ENCODE results near the gene ARHGEF19. TPM values are rescaled to one million over a fixed set of nuclear protein-coding genes. Genes with fewer than 3 reads are reported as not detected.
A peak's percentile ranks its signal among the peaks of the same experiment; 100 is the strongest.

Gene ARHGEF19
- total RNA-seq, 1 donor from 2014 or later: 0.52 TPM

DNA sequence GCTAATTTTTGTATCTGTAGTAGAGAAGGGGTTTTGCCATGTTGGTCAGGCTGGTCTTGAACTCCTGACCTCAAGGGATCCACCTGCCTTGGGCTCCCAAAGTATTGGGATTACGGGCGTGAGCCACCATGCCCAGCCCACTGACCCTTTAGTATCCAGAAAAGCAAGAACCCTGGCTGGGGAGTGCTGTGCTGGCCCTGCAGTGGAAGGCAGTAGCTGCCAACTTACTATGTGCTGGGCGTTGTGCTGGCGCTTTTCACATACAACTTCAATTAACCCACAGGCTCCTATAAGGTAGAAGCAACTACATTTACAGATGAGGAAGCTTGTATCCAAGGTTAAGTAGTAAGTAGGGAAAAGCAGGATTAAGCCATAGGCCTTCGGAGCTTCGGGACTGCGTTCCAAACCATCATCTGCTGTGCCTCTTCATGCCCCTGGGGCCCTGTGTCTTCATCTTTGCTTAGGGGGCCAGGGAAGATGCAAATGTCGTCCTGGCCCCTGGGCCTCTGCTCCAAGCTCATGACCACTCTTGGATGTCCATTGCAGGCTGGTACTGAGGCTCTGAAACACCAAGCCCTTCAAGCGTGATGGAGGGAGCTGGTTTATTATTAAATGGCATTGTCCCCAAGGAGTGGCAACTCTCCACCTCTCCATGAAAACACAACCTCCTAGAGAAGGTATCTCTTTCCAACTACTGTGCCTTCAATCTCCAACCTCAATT lies 33.2 kb upstream of the ARHGEF19 start:
- peaks cover 5 to 8% (median 5%) of the 10 kb centered on the region in 3 donors for H3K36me3 ChIP-seq (ENCODE audit: control insufficient read depth in 3 of 3, insufficient read depth in 3 of 3, low read length in 3 of 3)
- no peaks in the 10 kb centered on the region for H3K9me3 ChIP-seq (ENCODE audit: control insufficient read depth in 3 of 3, low read length in 3 of 3)
- H3K27me3 ChIP-seq (ENCODE audit: control insufficient read depth in 3 of 3, insufficient read depth in 3 of 3, low read length in 3 of 3): no peaks in the 10 kb centered on the region
- H3K4me1 ChIP-seq (ENCODE audit: control insufficient read depth in 3 of 3, insufficient read depth in 3 of 3, low read length in 3 of 3): peaks cover 33 to 40% (median 34%) of the 10 kb centered on the region in 3 donors
- no peak overlapping the region for H3K4me3 ChIP-seq (ENCODE audit: low read length in 3 of 3)
- no peak overlapping the region for H3K27ac ChIP-seq (ENCODE audit: low read depth, low read length)
- H3K9ac ChIP-seq (ENCODE audit: low read depth in 1 of 3, low read length in 3 of 3): no peak overlapping the region

DNA sequence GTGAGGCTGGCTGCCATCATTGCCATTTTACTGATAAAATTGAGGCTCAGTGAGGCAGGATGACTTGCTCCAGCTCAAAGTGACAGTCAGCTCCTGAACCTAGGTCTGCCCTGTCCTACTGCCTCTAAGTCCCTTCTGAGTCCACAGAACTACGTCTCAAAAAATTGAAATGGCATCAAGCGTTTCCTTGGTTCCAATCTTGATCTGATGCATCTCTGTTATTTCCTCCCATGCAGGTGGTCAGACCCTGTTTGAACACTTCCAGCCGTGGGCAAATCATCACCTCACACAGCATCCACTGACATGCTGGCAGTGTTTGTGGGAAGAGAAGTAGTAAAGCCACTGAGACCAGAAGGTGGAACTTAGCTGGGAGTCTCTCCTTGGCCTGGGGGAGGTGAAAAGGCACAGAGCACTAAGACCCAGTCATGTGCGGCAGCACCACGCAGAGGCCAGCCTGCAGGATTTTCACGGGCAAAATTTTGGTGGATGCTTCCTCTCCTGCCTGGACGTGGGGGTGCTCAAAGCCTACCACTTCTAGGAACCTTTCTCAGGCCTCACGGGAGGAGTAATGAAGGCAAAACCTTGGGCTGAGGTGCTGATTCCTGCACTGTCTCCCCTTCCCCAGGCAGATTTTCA lies 32.3 kb upstream of the ARHGEF19 start:
- H3K36me3 ChIP-seq (ENCODE audit: control insufficient read depth in 3 of 3, insufficient read depth in 3 of 3, low read length in 3 of 3): peaks cover 5 to 7% (median 5%) of the 10 kb centered on the region in 3 donors
- peaks cover 29 to 34% (median 30%) of the 10 kb centered on the region in 3 donors for H3K4me1 ChIP-seq (ENCODE audit: control insufficient read depth in 3 of 3, insufficient read depth in 3 of 3, low read length in 3 of 3)
- no peak overlapping the region for H3K27ac ChIP-seq (ENCODE audit: low read depth, low read length)
- H3K4me3 ChIP-seq (ENCODE audit: low read length in 3 of 3): no peak overlapping the region
- no peaks in the 10 kb centered on the region for H3K27me3 ChIP-seq (ENCODE audit: control insufficient read depth in 3 of 3, insufficient read depth in 3 of 3, low read length in 3 of 3)
- H3K9ac ChIP-seq (ENCODE audit: low read depth in 1 of 3, low read length in 3 of 3): no peak overlapping the region
- H3K9me3 ChIP-seq (ENCODE audit: control insufficient read depth in 3 of 3, low read length in 3 of 3): no peaks in the 10 kb centered on the region

DNA sequence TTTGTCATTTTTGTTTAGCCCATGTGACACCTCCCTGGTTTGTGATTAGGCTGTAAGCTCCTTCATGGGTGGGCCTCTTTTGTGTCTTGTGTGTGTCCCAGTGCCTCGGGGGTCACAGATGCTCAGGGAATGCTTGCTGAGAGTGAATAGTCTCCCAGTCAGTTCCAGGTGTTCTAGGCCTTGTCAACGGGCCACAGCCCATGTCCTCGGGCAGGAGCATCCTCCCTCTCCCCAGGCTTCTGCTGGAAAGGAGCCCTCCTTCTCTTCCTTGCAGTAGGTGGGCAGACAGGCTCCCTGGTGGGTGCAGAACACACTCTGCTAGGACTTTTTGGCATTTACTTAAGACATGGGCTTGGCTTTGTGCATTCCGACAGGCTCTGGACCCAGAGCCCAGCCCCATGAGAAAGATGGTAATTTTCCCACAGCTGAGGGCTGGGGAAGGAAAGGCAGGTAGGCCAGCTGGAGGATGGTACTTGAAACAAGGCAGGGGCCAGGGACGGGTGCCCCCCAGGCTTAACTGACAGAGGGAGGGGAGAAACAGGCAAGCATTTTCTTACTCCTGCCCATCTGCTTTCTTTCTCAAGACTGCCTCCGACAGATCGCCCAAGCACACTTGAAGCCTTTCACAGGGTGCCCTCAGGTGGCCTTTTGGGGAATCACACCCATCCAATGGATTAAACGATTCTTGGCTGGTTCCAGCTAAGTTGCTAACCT lies 31.6 kb upstream of the ARHGEF19 start:
- Histone ChIP-seq H3K27ac (ENCODE audit: low read depth, low read length) (no peak overlapping the region), H3K4me1 (ENCODE audit: control insufficient read depth in 3 of 3, insufficient read depth in 3 of 3, low read length in 3 of 3) (peaks cover 23 to 27% (median 23%) of the 10 kb centered on the region in 3 donors), H3K36me3 (ENCODE audit: control insufficient read depth in 3 of 3, insufficient read depth in 3 of 3, low read length in 3 of 3) (peaks cover 5 to 7% (median 5%) of the 10 kb centered on the region in 3 donors), H3K9me3 (ENCODE audit: control insufficient read depth in 3 of 3, low read length in 3 of 3) (no peaks in the 10 kb centered on the region), H3K4me3 (ENCODE audit: low read length in 3 of 3) (no peak overlapping the region), H3K9ac (ENCODE audit: low read depth in 1 of 3, low read length in 3 of 3) (peak overlapping the region in 1 of 3 donors; percentile 40), H3K27me3 (ENCODE audit: control insufficient read depth in 3 of 3, insufficient read depth in 3 of 3, low read length in 3 of 3) (no peaks in the 10 kb centered on the region)

DNA sequence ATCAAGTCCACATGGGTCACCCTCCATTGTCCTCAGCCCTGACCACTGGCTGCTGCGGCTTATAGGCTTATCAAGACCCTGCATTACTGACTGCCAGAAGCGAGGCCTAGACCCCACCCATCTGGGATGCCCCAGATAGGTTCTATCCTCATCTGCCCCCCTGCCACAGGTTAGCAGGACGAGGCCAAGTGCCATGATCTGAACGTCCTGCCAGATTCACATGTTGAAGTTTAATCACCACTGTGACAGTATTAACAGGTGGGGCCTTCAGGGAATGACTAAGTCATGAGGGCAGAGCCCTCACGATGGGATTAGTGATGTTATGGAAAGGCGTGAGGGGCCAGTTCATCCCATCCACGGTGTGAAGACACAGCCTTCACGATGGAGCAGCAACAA lies 30.8 kb upstream of the ARHGEF19 start:
- H3K9ac ChIP-seq (ENCODE audit: low read depth in 1 of 3, low read length in 3 of 3): peak overlapping the region in 1 of 3 donors; percentile 33
- H3K4me3 ChIP-seq (ENCODE audit: low read length in 3 of 3): no peak overlapping the region
- H3K36me3 ChIP-seq (ENCODE audit: control insufficient read depth in 3 of 3, insufficient read depth in 3 of 3, low read length in 3 of 3): peaks cover 5 to 7% (median 5%) of the 10 kb centered on the region in 3 donors
- H3K4me1 ChIP-seq (ENCODE audit: control insufficient read depth in 3 of 3, insufficient read depth in 3 of 3, low read length in 3 of 3): peaks cover 14 to 18% (median 15%) of the 10 kb centered on the region in 3 donors
- no peaks in the 10 kb centered on the region for H3K27me3 ChIP-seq (ENCODE audit: control insufficient read depth in 3 of 3, insufficient read depth in 3 of 3, low read length in 3 of 3)
- no peak overlapping the region for H3K27ac ChIP-seq (ENCODE audit: low read depth, low read length)
- no peaks in the 10 kb centered on the region for H3K9me3 ChIP-seq (ENCODE audit: control insufficient read depth in 3 of 3, low read length in 3 of 3)

DNA sequence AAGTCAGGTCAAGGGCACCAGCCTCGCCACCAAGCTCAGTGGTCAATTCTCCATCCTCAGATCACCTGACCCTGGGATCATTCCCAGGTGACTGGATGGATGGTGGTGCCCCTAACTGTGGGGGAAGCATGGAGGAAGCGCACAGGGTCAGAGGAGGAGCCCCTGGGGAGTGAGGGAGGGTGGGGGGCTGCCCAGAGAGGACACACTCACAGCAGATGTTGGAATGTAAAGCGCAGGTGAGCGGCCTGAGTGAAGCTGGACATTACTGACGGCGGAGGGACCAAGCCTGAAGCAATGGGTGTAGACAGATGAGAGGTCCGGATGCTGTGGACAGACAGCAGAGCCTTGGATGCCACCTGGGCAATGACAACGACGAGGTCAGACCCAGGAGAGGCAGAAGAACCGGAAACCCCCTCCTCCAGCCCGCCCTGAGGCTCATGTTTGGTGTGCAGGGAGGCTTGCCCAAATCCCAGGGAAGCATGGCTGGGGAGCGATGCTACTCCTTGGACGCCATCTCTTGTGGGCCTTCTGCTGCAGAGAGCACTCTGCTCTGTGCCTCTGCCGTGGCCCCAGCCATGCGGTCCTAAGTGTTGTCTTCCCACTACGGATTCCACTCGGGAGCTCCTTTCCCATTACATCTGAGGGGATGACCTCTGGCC lies 30.2 kb upstream of the ARHGEF19 start:
- H3K4me1 ChIP-seq (ENCODE audit: control insufficient read depth in 3 of 3, insufficient read depth in 3 of 3, low read length in 3 of 3): peaks cover 10 to 17% (median 12%) of the 10 kb centered on the region in 3 donors
- H3K4me3 ChIP-seq (ENCODE audit: low read length in 3 of 3): no peak overlapping the region
- no peaks in the 10 kb centered on the region for H3K9me3 ChIP-seq (ENCODE audit: control insufficient read depth in 3 of 3, low read length in 3 of 3)
- H3K27ac ChIP-seq (ENCODE audit: low read depth, low read length): no peak overlapping the region
- no peak overlapping the region for H3K9ac ChIP-seq (ENCODE audit: low read depth in 1 of 3, low read length in 3 of 3)
- H3K36me3 ChIP-seq (ENCODE audit: control insufficient read depth in 3 of 3, insufficient read depth in 3 of 3, low read length in 3 of 3): peaks cover 5 to 7% (median 5%) of the 10 kb centered on the region in 3 donors
- no peaks in the 10 kb centered on the region for H3K27me3 ChIP-seq (ENCODE audit: control insufficient read depth in 3 of 3, insufficient read depth in 3 of 3, low read length in 3 of 3)

DNA sequence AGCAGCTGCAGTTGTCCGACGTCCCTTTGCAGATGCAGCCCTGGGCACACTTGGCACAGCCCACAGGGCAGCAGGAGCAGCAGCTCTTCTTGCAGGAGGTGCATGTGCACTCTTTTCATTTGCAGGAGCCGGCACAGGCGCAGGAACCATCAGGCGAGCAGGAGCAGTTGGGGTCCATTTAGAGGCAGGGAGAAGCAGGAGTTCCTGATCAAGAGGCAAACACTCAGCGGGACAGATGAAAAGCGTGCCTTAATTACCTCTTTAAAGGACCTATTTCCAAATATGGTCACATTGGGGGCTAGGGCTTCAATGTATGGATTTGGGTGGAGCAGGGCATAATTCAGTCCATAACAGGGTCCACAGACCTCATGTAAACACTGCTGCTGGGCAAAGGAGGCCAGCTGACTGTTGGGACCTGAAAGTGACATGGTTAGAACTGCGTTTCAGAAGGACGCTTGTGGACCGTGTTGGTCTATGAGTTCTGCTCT lies 28.8 kb upstream of the ARHGEF19 start:
- Histone ChIP-seq H3K4me1 (ENCODE audit: control insufficient read depth in 3 of 3, insufficient read depth in 3 of 3, low read length in 3 of 3) (peaks cover 16 to 23% (median 20%) of the 10 kb centered on the region in 3 donors), H3K27me3 (ENCODE audit: control insufficient read depth in 3 of 3, insufficient read depth in 3 of 3, low read length in 3 of 3) (no peaks in the 10 kb centered on the region), H3K4me3 (ENCODE audit: low read length in 3 of 3) (no peak overlapping the region), H3K9me3 (ENCODE audit: control insufficient read depth in 3 of 3, low read length in 3 of 3) (no peaks in the 10 kb centered on the region), H3K9ac (ENCODE audit: low read depth in 1 of 3, low read length in 3 of 3) (no peak overlapping the region), H3K27ac (ENCODE audit: low read depth, low read length) (no peak overlapping the region), H3K36me3 (ENCODE audit: control insufficient read depth in 3 of 3, insufficient read depth in 3 of 3, low read length in 3 of 3) (no peaks in the 10 kb centered on the region)

DNA sequence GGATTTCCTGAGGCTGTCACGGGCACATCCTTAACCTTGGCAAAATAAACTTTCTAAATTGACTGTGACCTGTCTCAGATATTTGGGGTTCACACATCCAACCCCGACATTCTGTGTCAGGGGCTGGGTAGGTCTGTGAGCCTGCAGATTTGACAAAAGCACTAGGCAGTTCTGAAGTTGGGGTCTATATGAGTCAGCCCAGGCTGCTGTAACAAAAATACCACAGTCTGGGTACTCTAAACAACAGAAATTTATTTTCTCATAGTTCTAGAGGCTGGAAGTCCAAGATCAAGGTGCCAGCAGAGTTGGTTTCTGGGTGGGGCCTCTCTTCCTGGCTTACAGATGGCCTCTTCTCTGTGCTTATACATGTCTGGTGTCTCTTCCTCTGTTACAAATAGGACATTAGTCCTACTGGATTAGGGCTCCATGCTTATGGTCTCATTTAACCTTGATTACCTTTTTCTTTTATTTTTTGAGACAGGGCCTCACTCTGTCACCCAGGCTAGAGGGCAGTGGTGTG lies 27.6 kb upstream of the ARHGEF19 start:
- Histone ChIP-seq H3K4me3 (ENCODE audit: low read length in 3 of 3) (no peak overlapping the region), H3K27me3 (ENCODE audit: control insufficient read depth in 3 of 3, insufficient read depth in 3 of 3, low read length in 3 of 3) (no peaks in the 10 kb centered on the region), H3K9ac (ENCODE audit: low read depth in 1 of 3, low read length in 3 of 3) (no peak overlapping the region), H3K27ac (ENCODE audit: low read depth, low read length) (no peak overlapping the region), H3K36me3 (ENCODE audit: control insufficient read depth in 3 of 3, insufficient read depth in 3 of 3, low read length in 3 of 3) (no peaks in the 10 kb centered on the region), H3K9me3 (ENCODE audit: control insufficient read depth in 3 of 3, low read length in 3 of 3) (no peaks in the 10 kb centered on the region), H3K4me1 (ENCODE audit: control insufficient read depth in 3 of 3, insufficient read depth in 3 of 3, low read length in 3 of 3) (peaks cover 20 to 28% (median 24%) of the 10 kb centered on the region in 3 donors)

DNA sequence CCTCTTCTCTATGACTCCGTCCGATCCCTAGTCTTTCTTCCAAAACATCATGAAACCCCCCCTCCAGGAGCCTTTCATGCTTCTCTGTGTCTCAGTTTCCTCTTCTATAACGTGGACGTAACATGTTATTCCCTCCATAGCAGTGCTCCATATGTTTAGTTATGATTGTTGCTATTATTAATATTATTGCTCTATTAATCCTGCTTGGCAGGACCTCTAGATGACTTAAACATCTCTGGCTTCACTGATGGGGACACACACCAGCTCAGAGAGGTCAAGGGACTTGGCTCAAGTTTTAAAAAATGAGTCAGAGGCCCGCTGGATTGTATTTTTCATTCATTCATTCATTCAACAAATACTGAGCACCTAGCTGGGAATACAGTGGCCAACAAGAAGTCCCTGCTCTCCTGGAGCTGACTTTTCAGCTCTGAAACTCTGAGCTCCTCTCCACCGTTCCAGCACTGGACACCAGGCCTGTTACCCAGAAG lies 24.9 kb upstream of the ARHGEF19 start:
- H3K36me3 ChIP-seq (ENCODE audit: control insufficient read depth in 3 of 3, insufficient read depth in 3 of 3, low read length in 3 of 3): peaks cover 0 to 8% (median 2%) of the 10 kb centered on the region in 3 donors
- H3K4me3 ChIP-seq (ENCODE audit: low read length in 3 of 3): peak overlapping the region; percentile 74 to 88 (median 81)
- peak overlapping the region; percentile 69 for H3K27ac ChIP-seq (ENCODE audit: low read depth, low read length)
- H3K9me3 ChIP-seq (ENCODE audit: control insufficient read depth in 3 of 3, low read length in 3 of 3): no peaks in the 10 kb centered on the region
- H3K4me1 ChIP-seq (ENCODE audit: control insufficient read depth in 3 of 3, insufficient read depth in 3 of 3, low read length in 3 of 3): peaks cover 17 to 19% (median 18%) of the 10 kb centered on the region in 3 donors
- H3K27me3 ChIP-seq (ENCODE audit: control insufficient read depth in 3 of 3, insufficient read depth in 3 of 3, low read length in 3 of 3): no peaks in the 10 kb centered on the region
- H3K9ac ChIP-seq (ENCODE audit: low read depth in 1 of 3, low read length in 3 of 3): peak overlapping the region; percentile 71 to 89 (median 88)
